Immature natural killer cell (primary cell): ENCODE measurements around the gene DNMBP. TPM values are rescaled to one million over a fixed set of nuclear protein-coding genes. Genes with fewer than 3 reads are reported as not detected.
A peak's percentile ranks its signal among the peaks of the same experiment; 100 is the strongest.

Experiments used
- DNase-seq, 3 donors: peaks; one replicate each; pipeline ENCODE4 v3.0.0; 2022; ENCODE audit warnings: mixed read lengths in 1 of 3
- H3K27ac Mint-ChIP-seq, 6 donors: one replicate each; pipeline ENCODE4 v1.8.0; 2020; ENCODE audit warnings: mixed read lengths in 6 of 6, mild to moderate bottlenecking in 5 of 6, inconsistent platforms in 4 of 6, moderate library complexity in 3 of 6
- H3K27me3 Mint-ChIP-seq, 3 donors: one replicate each; pipeline ENCODE4 v1.8.0; 2020 to 2021; ENCODE audit warnings: low read depth in 3 of 3, mild to moderate bottlenecking in 3 of 3, mixed read lengths in 3 of 3, moderate library complexity in 3 of 3, inconsistent platforms in 1 of 3
- H3K36me3 Mint-ChIP-seq, 3 donors: one replicate each; pipeline ENCODE4 v1.8.0; 2020; ENCODE audit warnings: mixed read lengths in 3 of 3, inconsistent platforms in 2 of 3, mild to moderate bottlenecking in 2 of 3
- H3K4me1 Mint-ChIP-seq, 2 donors: one replicate each; pipeline ENCODE4 v1.8.0; 2020; ENCODE audit warnings: inconsistent platforms in 2 of 2, mild to moderate bottlenecking in 2 of 2, mixed read lengths in 2 of 2, moderate library complexity in 1 of 2
- H3K4me3 Mint-ChIP-seq, 5 donors: one replicate each; pipeline ENCODE4 v1.8.0; 2020; ENCODE audit warnings: mild to moderate bottlenecking in 5 of 5, mixed read lengths in 5 of 5, inconsistent platforms in 3 of 5, moderate library complexity in 3 of 5
- H3K9me3 Mint-ChIP-seq, 6 donors: one replicate each; pipeline ENCODE4 v1.8.0; 2020; ENCODE audit warnings: mild to moderate bottlenecking in 6 of 6, mixed read lengths in 6 of 6, inconsistent platforms in 4 of 6, moderate library complexity in 3 of 6
- polyA plus RNA-seq, 3 donors: library from polyadenylated mRNA; unstranded; fragments of 300-500 nt; fragmentation: Illumina TruSeq; gene quantifications; one replicate each; pipeline ENCODE4 v1.2.3, GENCODE V29; 2021

DNMBP gene
- polyA plus RNA-seq, 3 donors from 2014 or later: 0.41 to 2.8 TPM; not detected in 1

- Mint-ChIP-seq H3K4me1 (peaks cover 33 to 46% of the 10 kb centered on the region in 2 donors), H3K27ac (peak overlapping the region in 2 of 6 donors; percentile 40 to 46), H3K4me3 (peak overlapping the region; percentile 63 to 90 (median 86)), H3K9me3 (no peaks in the 10 kb centered on the region), H3K27me3 (peaks cover 2 to 6% (median 3%) of the 10 kb centered on the region in 3 donors), H3K36me3 (peaks cover 0 to 5% (median 0%) of the 10 kb centered on the region in 3 donors)
- DNase-seq: no peak
Observed at GRCh38 chr10:100007231-100008141, 2.3 kb downstream of the DNMBP start.

- Mint-ChIP-seq H3K27ac (no peak overlapping the region), H3K4me3 (peak overlapping the region in 1 of 5 donors; percentile 12), H3K4me1 (peaks cover 33 to 46% of the 10 kb centered on the region in 2 donors), H3K9me3 (no peaks in the 10 kb centered on the region), H3K27me3 (peaks cover 0 to 6% (median 3%) of the 10 kb centered on the region in 3 donors), H3K36me3 (peaks cover 0 to 10% (median 0%) of the 10 kb centered on the region in 3 donors)
- DNase-seq: no peak
Observed at GRCh38 chr10:100006243-100006886, 3.4 kb downstream of the DNMBP start.

GRCh38 chr10:100004805-100005510, 4.8 kb downstream of the DNMBP start:
- peaks cover 0 to 10% (median 2%) of the 10 kb centered on the region in 3 donors for H3K36me3 Mint-ChIP-seq

GRCh38 chr10:100000109-100000644, 9.6 kb downstream of the DNMBP start:
- Mint-ChIP-seq H3K9me3 (no peaks in the 10 kb centered on the region), H3K4me1 (peaks cover 13 to 34% of the 10 kb centered on the region in 2 donors), H3K27me3 (peaks cover 0 to 4% (median 1%) of the 10 kb centered on the region in 3 donors), H3K4me3 (no peak overlapping the region), H3K36me3 (peaks cover 0 to 14% (median 10%) of the 10 kb centered on the region in 3 donors), H3K27ac (no peak overlapping the region)
- no peak for DNase-seq

More at GRCh38 chr10:100004805-100005510, 4.8 kb downstream of the DNMBP start:
- peaks cover 25 to 37% of the 10 kb centered on the region in 2 donors for H3K4me1 Mint-ChIP-seq
- no peak overlapping the region for H3K4me3 Mint-ChIP-seq
- no peak overlapping the region for H3K27ac Mint-ChIP-seq
- DNase-seq: no peak
- peaks cover 0 to 1% (median 0%) of the 10 kb centered on the region in 3 donors for H3K27me3 Mint-ChIP-seq
- no peaks in the 10 kb centered on the region for H3K9me3 Mint-ChIP-seq

- Mint-ChIP-seq H3K4me1 (peaks cover 17 to 34% of the 10 kb centered on the region in 2 donors), H3K27me3 (peaks cover 0 to 4% (median 1%) of the 10 kb centered on the region in 3 donors), H3K36me3 (peaks cover 0 to 14% (median 10%) of the 10 kb centered on the region in 3 donors), H3K9me3 (no peaks in the 10 kb centered on the region), H3K4me3 (no peak overlapping the region), H3K27ac (no peak overlapping the region)
- DNase-seq: no peak
Observed at GRCh38 chr10:99999319-100000108, 10.2 kb downstream of the DNMBP start.

GRCh38 chr10:99998889-99999288, 10.9 kb downstream of the DNMBP start:
- Mint-ChIP-seq H3K27me3 (peaks cover 0 to 6% (median 0%) of the 10 kb centered on the region in 3 donors), H3K9me3 (no peaks in the 10 kb centered on the region), H3K27ac (no peak overlapping the region), H3K36me3 (peaks cover 0 to 14% (median 10%) of the 10 kb centered on the region in 3 donors), H3K4me1 (peaks cover 24 to 39% of the 10 kb centered on the region in 2 donors), H3K4me3 (no peak overlapping the region)
- no peak for DNase-seq

- H3K27ac Mint-ChIP-seq: peak overlapping the region in 1 of 6 donors; percentile 39
- peaks cover 0 to 6% (median 0%) of the 10 kb centered on the region in 3 donors for H3K27me3 Mint-ChIP-seq
- H3K4me3 Mint-ChIP-seq: no peak overlapping the region
- H3K4me1 Mint-ChIP-seq: peaks cover 29 to 42% of the 10 kb centered on the region in 2 donors
- peaks cover 0 to 10% (median 4%) of the 10 kb centered on the region in 3 donors for H3K36me3 Mint-ChIP-seq
- H3K9me3 Mint-ChIP-seq: no peaks in the 10 kb centered on the region
- DNase-seq: no peak
Observed at GRCh38 chr10:99996671-99997648, 12.8 kb downstream of the DNMBP start.

- Mint-ChIP-seq H3K27me3 (peaks cover 0 to 6% (median 0%) of the 10 kb centered on the region in 3 donors), H3K36me3 (peaks cover 0 to 10% (median 4%) of the 10 kb centered on the region in 3 donors), H3K9me3 (no peaks in the 10 kb centered on the region), H3K4me3 (peak overlapping the region in 1 of 5 donors; percentile 42), H3K27ac (peak overlapping the region in 4 of 6 donors; percentile 58 to 79 (median 70)), H3K4me1 (peaks cover 29 to 42% of the 10 kb centered on the region in 2 donors)
- no peak for DNase-seq
Observed at GRCh38 chr10:99995713-99996112, 14.0 kb downstream of the DNMBP start.

- peak overlapping the region in 2 of 5 donors; percentile 4 to 42 for H3K4me3 Mint-ChIP-seq
- peak overlapping the region in 5 of 6 donors; percentile 30 to 79 (median 62) for H3K27ac Mint-ChIP-seq
- H3K36me3 Mint-ChIP-seq: peaks cover 0 to 10% (median 4%) of the 10 kb centered on the region in 3 donors
- no peaks in the 10 kb centered on the region for H3K9me3 Mint-ChIP-seq
- peaks cover 29 to 42% of the 10 kb centered on the region in 2 donors for H3K4me1 Mint-ChIP-seq
- no peak for DNase-seq
- peaks cover 0 to 6% (median 0%) of the 10 kb centered on the region in 3 donors for H3K27me3 Mint-ChIP-seq
Observed at GRCh38 chr10:99995269-99995668, 14.5 kb downstream of the DNMBP start.

- H3K27me3 Mint-ChIP-seq: peaks cover 0 to 6% (median 0%) of the 10 kb centered on the region in 3 donors
Observed at GRCh38 chr10:99994801-99995200, 14.9 kb downstream of the DNMBP start.

More at GRCh38 chr10:99994801-99995200, 14.9 kb downstream of the DNMBP start:
- H3K36me3 Mint-ChIP-seq: peaks cover 0 to 7% (median 4%) of the 10 kb centered on the region in 3 donors
- peaks cover 29 to 37% of the 10 kb centered on the region in 2 donors for H3K4me1 Mint-ChIP-seq
- peak overlapping the region in 4 of 6 donors; percentile 77 to 88 (median 78) for H3K27ac Mint-ChIP-seq
- no peaks in the 10 kb centered on the region for H3K9me3 Mint-ChIP-seq
- H3K4me3 Mint-ChIP-seq: peak overlapping the region in 3 of 5 donors; percentile 8 to 77 (median 54)
- DNase-seq: no peak
